SHP77 (cell line): ENCODE measurements around the gene MYL6B.

Experiments used
- DNase-seq, 2 experiments: peaks; one replicate each; lab custom pipeline; 2025; lab: John Stamatoyannopoulos, UW

The MYL6B gene

DNA sequence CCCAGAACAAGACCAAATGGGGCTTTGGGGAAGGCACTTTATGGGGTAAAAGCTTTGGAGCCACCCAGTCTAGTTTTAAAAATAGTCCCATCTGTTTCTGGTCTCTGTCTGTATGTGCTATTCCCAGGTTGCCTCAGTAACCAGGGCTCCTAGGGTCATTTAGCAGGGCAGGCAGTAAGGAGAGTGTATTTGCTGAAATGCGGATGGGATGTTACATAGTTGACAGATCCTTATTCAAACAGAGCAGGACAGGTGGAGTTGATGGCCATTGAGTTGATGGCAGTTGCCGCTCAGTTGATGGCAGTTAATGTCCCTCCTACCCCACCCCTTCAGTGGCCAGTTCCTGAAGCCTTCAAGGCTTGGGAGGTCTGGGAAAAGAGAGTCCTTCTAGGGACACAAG lies 29.8 kb upstream of the MYL6B start:
- DNase-seq = peak; percentile 66 to 75

- DNase-seq = no peak
Observed at GRCh38 chr12:56124133-56124532, 28.3 kb upstream of the MYL6B start.

- DNase-seq = no peak
Observed at GRCh38 chr12:56126732-56127239, 25.6 kb upstream of the MYL6B start.

DNA sequence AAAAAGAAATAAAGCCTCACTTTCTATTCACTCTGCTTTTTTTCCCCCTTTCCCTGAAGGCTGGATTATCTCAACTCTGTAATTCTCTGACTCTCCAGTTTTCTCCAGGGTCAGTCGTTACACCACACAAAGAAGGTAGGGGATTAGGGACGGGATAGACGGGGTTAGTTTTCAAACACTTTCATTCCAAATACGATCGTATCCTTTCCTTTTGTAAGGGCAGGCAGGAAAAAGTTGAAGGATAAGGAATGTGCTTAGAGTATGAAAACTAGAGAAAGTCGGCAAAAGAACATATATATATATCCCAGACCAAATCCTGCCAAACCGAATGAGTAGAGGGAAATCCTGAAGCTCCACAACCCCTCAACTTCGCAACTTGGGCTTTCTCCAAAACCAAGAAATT lies 24.9 kb upstream of the MYL6B start:
- no peak for DNase-seq

GRCh38 chr12:56127888-56128669 lies 24.3 kb upstream of the MYL6B start, which contains the start of gene ESYT1:
ESYT1 (plus strand) TSS chr12:56128267; CDS start chr12:56128320, 53 bp downstream.
- DNase-seq = peak; percentile 99

DNA sequence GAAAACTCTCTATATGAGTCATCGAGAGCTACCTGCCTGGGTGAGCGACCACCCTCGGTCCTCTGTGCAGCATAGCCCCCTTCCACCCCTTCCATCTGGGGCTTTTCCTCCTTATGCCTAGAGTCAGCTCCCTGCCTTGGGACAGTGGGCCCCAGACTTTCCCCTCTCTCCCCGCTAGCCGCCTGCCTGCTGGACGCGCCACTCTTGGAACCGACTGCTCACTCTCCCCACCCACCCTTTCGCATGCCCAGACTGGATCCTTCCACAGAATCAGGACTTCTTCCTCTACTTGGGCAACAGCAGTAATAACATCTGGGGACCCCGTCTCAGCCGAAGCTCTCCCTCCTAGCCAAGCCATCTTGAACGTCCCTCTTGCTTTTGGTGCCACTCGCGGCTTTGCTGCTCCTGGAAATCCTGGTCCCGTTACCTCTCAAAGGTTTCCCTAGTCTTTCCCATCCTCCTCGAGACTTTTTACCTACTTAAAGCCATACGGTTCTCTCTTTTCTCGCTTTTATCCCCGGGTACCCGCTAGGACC lies 23.6 kb upstream of the MYL6B start:
- no peak for DNase-seq

DNA sequence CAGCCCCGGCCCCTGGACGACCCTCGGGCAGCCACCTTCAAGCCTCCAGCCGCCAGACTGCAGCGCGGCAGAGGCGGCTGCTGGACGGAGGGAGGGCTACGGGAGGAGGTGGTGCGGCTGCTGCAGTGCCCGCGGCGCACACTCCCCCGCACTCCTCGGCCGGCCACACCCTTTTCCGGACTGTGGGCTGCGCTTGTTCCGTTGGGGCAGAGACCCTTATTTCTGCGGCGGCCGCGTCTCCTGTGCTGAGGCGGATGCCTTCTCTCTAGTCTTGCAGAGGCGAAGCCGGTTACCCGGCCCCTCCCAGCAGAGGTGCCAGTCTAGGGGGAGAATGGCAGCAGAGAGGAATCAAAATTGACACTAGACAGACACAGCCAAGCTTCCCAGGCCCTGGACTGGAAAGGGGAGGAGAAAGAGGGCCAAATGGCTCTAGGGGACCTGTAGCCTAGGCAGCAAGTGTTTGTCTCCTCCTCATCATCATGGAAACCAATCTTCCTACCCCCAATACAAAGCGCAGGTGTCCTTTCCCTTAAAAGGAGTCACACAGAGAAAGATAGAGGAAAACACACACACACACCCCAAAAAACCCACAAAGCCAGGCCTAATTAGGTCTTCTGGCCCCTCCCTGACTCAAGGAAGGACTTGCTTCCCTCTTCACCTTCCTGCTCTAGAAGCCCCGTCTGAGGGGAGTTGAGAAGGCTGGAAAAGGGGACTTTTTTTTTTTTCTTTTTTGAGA lies 23.0 kb upstream of the MYL6B start:
- DNase-seq = peak in 1 of 2 experiments; percentile 63

- no peak for DNase-seq
Observed at GRCh38 chr12:56129942-56130495, 22.4 kb upstream of the MYL6B start.

DNA sequence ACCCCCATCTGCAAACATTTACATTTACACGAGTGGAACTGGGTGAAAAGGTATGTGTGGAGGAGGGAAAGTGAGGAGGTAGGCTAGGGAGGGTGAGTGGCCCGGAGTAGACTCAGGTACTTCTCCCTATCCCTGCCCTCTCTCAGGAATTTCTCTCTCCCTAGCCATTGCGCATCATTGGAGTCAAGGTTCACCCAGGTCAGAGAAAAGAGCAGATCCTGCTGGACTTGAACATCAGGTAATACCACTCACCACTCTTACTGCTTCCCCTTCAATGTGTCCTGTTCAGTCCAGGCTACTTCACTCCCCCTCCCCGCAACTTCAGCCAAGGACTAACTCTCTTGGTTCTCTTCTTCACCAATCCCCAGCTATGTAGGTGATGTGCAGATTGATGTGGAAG lies 21.5 kb upstream of the MYL6B start:
- DNase-seq = no peak

- no peak for DNase-seq
Observed at GRCh38 chr12:56134897-56135296, 17.5 kb upstream of the MYL6B start.

- DNase-seq = no peak
Observed at GRCh38 chr12:56137853-56138571, 14.4 kb upstream of the MYL6B start.

DNA sequence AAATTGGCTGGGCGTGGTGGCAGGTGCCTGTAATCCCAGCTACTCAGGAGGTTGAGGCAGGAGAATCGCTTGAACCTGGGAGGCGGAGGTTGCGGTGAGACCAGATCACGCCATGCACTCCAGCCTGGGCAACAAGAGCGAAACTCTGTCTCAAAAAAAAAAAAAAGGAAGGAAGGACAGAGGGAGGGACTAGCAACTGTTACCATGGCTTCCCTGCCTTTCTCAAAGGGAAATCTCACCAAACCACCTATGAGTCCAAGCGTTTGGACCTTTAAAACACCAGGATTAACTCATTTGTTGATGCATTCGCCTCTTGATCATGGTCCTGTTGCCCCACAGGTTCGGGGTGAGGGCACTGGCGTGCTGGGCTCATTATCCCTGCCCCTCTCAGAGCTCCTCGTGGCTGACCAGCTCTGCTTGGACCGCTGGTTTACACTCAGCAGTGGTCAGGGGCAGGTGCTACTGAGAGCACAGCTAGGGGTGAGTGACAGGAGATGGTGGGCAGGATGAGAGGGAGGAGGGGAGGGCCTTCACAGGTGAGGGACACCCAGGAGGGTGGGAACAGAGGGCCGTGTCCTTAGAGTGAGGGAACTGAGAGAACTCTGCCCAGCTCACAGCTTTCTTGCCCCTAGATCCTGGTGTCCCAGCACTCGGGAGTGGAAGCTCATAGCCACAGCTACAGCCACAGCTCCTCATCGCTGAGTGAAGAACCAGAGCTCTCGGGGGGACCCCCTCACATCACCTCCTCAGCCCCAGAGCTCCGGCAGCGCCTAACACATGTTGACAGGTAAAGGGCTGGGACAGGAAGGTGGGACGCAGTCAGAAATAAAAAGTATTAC lies 10.2 kb upstream of the MYL6B start:
- DNase-seq = no peak

GRCh38 chr12:56143217-56143616 lies 9.2 kb upstream of the MYL6B start:
- no peak for DNase-seq

GRCh38 chr12:56143870-56144269 lies 8.5 kb upstream of the MYL6B start:
- no peak for DNase-seq

DNA sequence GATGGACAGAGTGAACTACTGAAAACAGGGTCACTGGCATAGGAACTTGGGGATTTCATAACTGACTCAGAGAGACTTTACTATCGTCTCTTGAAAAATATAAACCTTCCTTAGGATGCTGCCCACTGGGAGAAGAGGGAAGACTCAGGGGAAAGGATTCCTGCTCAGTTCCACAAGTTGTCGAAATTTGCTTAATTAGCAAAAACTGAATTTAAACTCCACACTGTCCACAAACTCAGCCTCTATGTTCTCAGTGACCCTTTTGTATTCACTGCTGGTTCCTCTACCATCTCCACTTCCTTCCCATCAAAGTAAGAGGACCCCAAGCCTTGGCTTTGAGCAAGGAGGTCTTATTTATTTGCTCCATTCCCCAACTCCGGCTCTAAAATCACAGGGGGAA lies 7.2 kb upstream of the MYL6B start:
- no peak for DNase-seq

DNA sequence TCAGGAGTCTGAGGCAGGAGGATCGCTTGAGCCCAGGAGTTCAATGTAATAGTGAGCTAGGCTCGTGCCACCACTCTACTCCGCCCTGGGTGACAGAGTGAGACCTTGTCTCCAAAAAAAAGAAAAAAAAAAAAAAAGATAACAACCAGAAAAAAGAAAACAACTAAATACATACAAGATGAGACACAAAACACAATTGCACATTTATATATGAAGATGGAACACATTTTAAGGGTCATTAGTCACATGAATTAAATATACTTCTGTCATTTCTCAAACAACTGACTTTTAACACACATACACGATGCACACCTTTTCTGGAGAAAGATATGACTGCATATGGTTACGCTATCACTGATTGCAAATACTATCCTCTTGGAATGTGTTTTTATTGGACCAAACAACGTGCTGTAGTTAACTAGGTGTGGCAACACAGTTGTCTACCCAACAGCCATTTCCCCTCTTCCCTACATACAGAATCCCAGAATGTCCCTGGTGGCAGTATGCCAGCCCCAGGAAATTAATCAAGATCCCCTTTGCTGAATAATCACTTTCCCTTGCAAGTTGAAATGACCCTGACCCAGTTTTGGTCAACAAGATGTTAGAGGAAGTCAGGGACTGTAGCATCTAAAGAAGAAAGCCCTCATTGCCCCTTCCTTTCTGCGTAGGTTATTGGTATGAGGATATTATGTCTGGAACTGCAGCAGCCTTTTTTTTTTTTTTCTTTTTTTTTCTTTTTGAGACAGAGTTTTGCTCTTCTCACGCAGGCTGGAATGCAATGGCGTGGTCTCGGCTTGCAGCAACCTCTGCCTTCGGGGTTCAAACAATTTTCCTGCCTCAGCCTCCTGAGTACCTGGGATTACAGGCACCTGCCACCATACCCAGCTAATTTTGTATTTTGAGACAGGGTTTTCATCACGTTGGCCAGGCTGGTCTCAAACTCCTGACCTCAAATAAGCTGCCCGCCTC lies 5.6 kb upstream of the MYL6B start:
- DNase-seq = no peak

- DNase-seq = no peak
Observed at GRCh38 chr12:56150563-56150962, 1.8 kb upstream of the MYL6B start.

- DNase-seq = peak; percentile 84
Observed at GRCh38 chr12:56151672-56152131, 685 bp upstream of the MYL6B start.
